ENCODE results near the gene ZNF784.
A peak's percentile ranks its signal among the peaks of the same experiment; 100 is the strongest.

The ZNF784 gene

GRCh38 chr19:55667006-55667381 lies 42.6 kb upstream of the ZNF784 start:
- Histone ChIP-seq H3K9me3 (ENCODE audit: control insufficient read depth in 1 of 2, low read length in 2 of 2) (no peaks in the 10 kb centered on the region), H3K4me1 (ENCODE audit: control insufficient read depth in 1 of 2, insufficient read depth in 2 of 2, low read length in 2 of 2) (no peaks in the 10 kb centered on the region), H3K27me3 (ENCODE audit: low read depth, low read length) (no peaks in the 10 kb centered on the region), H3K27ac (ENCODE audit: low read length) (no peak overlapping the region), H3K36me3 (ENCODE audit: control insufficient read depth in 1 of 2, insufficient read depth in 2 of 2, low read length in 2 of 2) (peaks cover 66 to 87% of the 10 kb centered on the region in 2 donors), H3K4me3 (ENCODE audit: low read depth in 1 of 2, low read length in 2 of 2) (no peak overlapping the region)

- H3K36me3 ChIP-seq (ENCODE audit: control insufficient read depth in 1 of 2, insufficient read depth in 2 of 2, low read length in 2 of 2) = peaks cover 71 to 92% of the 10 kb centered on the region in 2 donors
- H3K4me1 ChIP-seq (ENCODE audit: control insufficient read depth in 1 of 2, insufficient read depth in 2 of 2, low read length in 2 of 2) = no peaks in the 10 kb centered on the region
- no peak overlapping the region for H3K4me3 ChIP-seq (ENCODE audit: low read depth in 1 of 2, low read length in 2 of 2)
- no peaks in the 10 kb centered on the region for H3K27me3 ChIP-seq (ENCODE audit: low read depth, low read length)
- H3K27ac ChIP-seq (ENCODE audit: low read length) = no peak overlapping the region
- no peaks in the 10 kb centered on the region for H3K9me3 ChIP-seq (ENCODE audit: control insufficient read depth in 1 of 2, low read length in 2 of 2)
Observed at GRCh38 chr19:55666343-55667005, 42.1 kb upstream of the ZNF784 start.

- peaks cover 63 to 95% of the 10 kb centered on the region in 2 donors for H3K36me3 ChIP-seq (ENCODE audit: control insufficient read depth in 1 of 2, insufficient read depth in 2 of 2, low read length in 2 of 2)
Observed at GRCh38 chr19:55663846-55664536, 39.6 kb upstream of the ZNF784 start.

GRCh38 chr19:55661826-55662225 lies 37.5 kb upstream of the ZNF784 start:
- H3K9me3 ChIP-seq (ENCODE audit: control insufficient read depth in 1 of 2, low read length in 2 of 2) = no peaks in the 10 kb centered on the region
- no peak overlapping the region for H3K4me3 ChIP-seq (ENCODE audit: low read depth in 1 of 2, low read length in 2 of 2)
- no peak overlapping the region for H3K27ac ChIP-seq (ENCODE audit: low read length)
- peaks cover 51 to 77% of the 10 kb centered on the region in 2 donors for H3K36me3 ChIP-seq (ENCODE audit: control insufficient read depth in 1 of 2, insufficient read depth in 2 of 2, low read length in 2 of 2)
- H3K27me3 ChIP-seq (ENCODE audit: low read depth, low read length) = no peaks in the 10 kb centered on the region
- peaks cover 13 to 32% of the 10 kb centered on the region in 2 donors for H3K4me1 ChIP-seq (ENCODE audit: control insufficient read depth in 1 of 2, insufficient read depth in 2 of 2, low read length in 2 of 2)

More at GRCh38 chr19:55663846-55664536, 39.6 kb upstream of the ZNF784 start:
- Histone ChIP-seq H3K27ac (ENCODE audit: low read length) (no peak overlapping the region), H3K27me3 (ENCODE audit: low read depth, low read length) (no peaks in the 10 kb centered on the region), H3K4me1 (ENCODE audit: control insufficient read depth in 1 of 2, insufficient read depth in 2 of 2, low read length in 2 of 2) (peaks cover 0 to 10% of the 10 kb centered on the region in 2 donors), H3K4me3 (ENCODE audit: low read depth in 1 of 2, low read length in 2 of 2) (no peak overlapping the region), H3K9me3 (ENCODE audit: control insufficient read depth in 1 of 2, low read length in 2 of 2) (no peaks in the 10 kb centered on the region)

GRCh38 chr19:55660991-55661390 lies 36.6 kb upstream of the ZNF784 start:
- Histone ChIP-seq H3K36me3 (ENCODE audit: control insufficient read depth in 1 of 2, insufficient read depth in 2 of 2, low read length in 2 of 2) (peaks cover 42 to 69% of the 10 kb centered on the region in 2 donors), H3K4me1 (ENCODE audit: control insufficient read depth in 1 of 2, insufficient read depth in 2 of 2, low read length in 2 of 2) (peaks cover 22 to 40% of the 10 kb centered on the region in 2 donors), H3K9me3 (ENCODE audit: control insufficient read depth in 1 of 2, low read length in 2 of 2) (no peaks in the 10 kb centered on the region), H3K27me3 (ENCODE audit: low read depth, low read length) (no peaks in the 10 kb centered on the region), H3K27ac (ENCODE audit: low read length) (no peak overlapping the region), H3K4me3 (ENCODE audit: low read depth in 1 of 2, low read length in 2 of 2) (no peak overlapping the region)

GRCh38 chr19:55660404-55660803 lies 36.0 kb upstream of the ZNF784 start:
- H3K9me3 ChIP-seq (ENCODE audit: control insufficient read depth in 1 of 2, low read length in 2 of 2) = no peaks in the 10 kb centered on the region
- no peak overlapping the region for H3K27ac ChIP-seq (ENCODE audit: low read length)
- peaks cover 39 to 65% of the 10 kb centered on the region in 2 donors for H3K36me3 ChIP-seq (ENCODE audit: control insufficient read depth in 1 of 2, insufficient read depth in 2 of 2, low read length in 2 of 2)
- no peak overlapping the region for H3K4me3 ChIP-seq (ENCODE audit: low read depth in 1 of 2, low read length in 2 of 2)
- peaks cover 24 to 43% of the 10 kb centered on the region in 2 donors for H3K4me1 ChIP-seq (ENCODE audit: control insufficient read depth in 1 of 2, insufficient read depth in 2 of 2, low read length in 2 of 2)
- no peaks in the 10 kb centered on the region for H3K27me3 ChIP-seq (ENCODE audit: low read depth, low read length)

GRCh38 chr19:55659822-55660221 lies 35.5 kb upstream of the ZNF784 start:
- Histone ChIP-seq H3K4me1 (ENCODE audit: control insufficient read depth in 1 of 2, insufficient read depth in 2 of 2, low read length in 2 of 2) (peaks cover 24 to 43% of the 10 kb centered on the region in 2 donors), H3K4me3 (ENCODE audit: low read depth in 1 of 2, low read length in 2 of 2) (no peak overlapping the region), H3K36me3 (ENCODE audit: control insufficient read depth in 1 of 2, insufficient read depth in 2 of 2, low read length in 2 of 2) (peaks cover 39 to 66% of the 10 kb centered on the region in 2 donors), H3K27me3 (ENCODE audit: low read depth, low read length) (no peaks in the 10 kb centered on the region), H3K27ac (ENCODE audit: low read length) (no peak overlapping the region), H3K9me3 (ENCODE audit: control insufficient read depth in 1 of 2, low read length in 2 of 2) (no peaks in the 10 kb centered on the region)

GRCh38 chr19:55658846-55659459 lies 34.6 kb upstream of the ZNF784 start:
- H3K4me3 ChIP-seq (ENCODE audit: low read depth in 1 of 2, low read length in 2 of 2) = peak overlapping the region in 1 of 2 donors; percentile 24
- peaks cover 24 to 43% of the 10 kb centered on the region in 2 donors for H3K4me1 ChIP-seq (ENCODE audit: control insufficient read depth in 1 of 2, insufficient read depth in 2 of 2, low read length in 2 of 2)
- no peaks in the 10 kb centered on the region for H3K9me3 ChIP-seq (ENCODE audit: control insufficient read depth in 1 of 2, low read length in 2 of 2)
- H3K27me3 ChIP-seq (ENCODE audit: low read depth, low read length) = no peaks in the 10 kb centered on the region
- H3K27ac ChIP-seq (ENCODE audit: low read length) = no peak overlapping the region
- H3K36me3 ChIP-seq (ENCODE audit: control insufficient read depth in 1 of 2, insufficient read depth in 2 of 2, low read length in 2 of 2) = peaks cover 34 to 64% of the 10 kb centered on the region in 2 donors

GRCh38 chr19:55656988-55657747 lies 32.8 kb upstream of the ZNF784 start:
- H3K27ac ChIP-seq (ENCODE audit: low read length) = peak overlapping the region; percentile 88
- H3K36me3 ChIP-seq (ENCODE audit: control insufficient read depth in 1 of 2, insufficient read depth in 2 of 2, low read length in 2 of 2) = peaks cover 17 to 47% of the 10 kb centered on the region in 2 donors
- H3K4me1 ChIP-seq (ENCODE audit: control insufficient read depth in 1 of 2, insufficient read depth in 2 of 2, low read length in 2 of 2) = peaks cover 24 to 48% of the 10 kb centered on the region in 2 donors
- peak overlapping the region; percentile 94 to 95 for H3K4me3 ChIP-seq (ENCODE audit: low read depth in 1 of 2, low read length in 2 of 2)
- H3K27me3 ChIP-seq (ENCODE audit: low read depth, low read length) = no peaks in the 10 kb centered on the region
- H3K9me3 ChIP-seq (ENCODE audit: control insufficient read depth in 1 of 2, low read length in 2 of 2) = no peaks in the 10 kb centered on the region

- Histone ChIP-seq H3K27me3 (ENCODE audit: low read depth, low read length) (no peaks in the 10 kb centered on the region), H3K4me1 (ENCODE audit: control insufficient read depth in 1 of 2, insufficient read depth in 2 of 2, low read length in 2 of 2) (peaks cover 24 to 48% of the 10 kb centered on the region in 2 donors), H3K9me3 (ENCODE audit: control insufficient read depth in 1 of 2, low read length in 2 of 2) (no peaks in the 10 kb centered on the region), H3K4me3 (ENCODE audit: low read depth in 1 of 2, low read length in 2 of 2) (peak overlapping the region; percentile 94 to 95), H3K36me3 (ENCODE audit: control insufficient read depth in 1 of 2, insufficient read depth in 2 of 2, low read length in 2 of 2) (peaks cover 11 to 41% of the 10 kb centered on the region in 2 donors), H3K27ac (ENCODE audit: low read length) (peak overlapping the region; percentile 88)
Observed at GRCh38 chr19:55656552-55656951, 32.2 kb upstream of the ZNF784 start.

GRCh38 chr19:55655648-55656040 lies 31.3 kb upstream of the ZNF784 start:
- no peaks in the 10 kb centered on the region for H3K27me3 ChIP-seq (ENCODE audit: low read depth, low read length)
- H3K36me3 ChIP-seq (ENCODE audit: control insufficient read depth in 1 of 2, insufficient read depth in 2 of 2, low read length in 2 of 2) = peaks cover 2 to 32% of the 10 kb centered on the region in 2 donors
- H3K4me1 ChIP-seq (ENCODE audit: control insufficient read depth in 1 of 2, insufficient read depth in 2 of 2, low read length in 2 of 2) = peaks cover 24 to 48% of the 10 kb centered on the region in 2 donors
- no peaks in the 10 kb centered on the region for H3K9me3 ChIP-seq (ENCODE audit: control insufficient read depth in 1 of 2, low read length in 2 of 2)
- H3K4me3 ChIP-seq (ENCODE audit: low read depth in 1 of 2, low read length in 2 of 2) = peak overlapping the region; percentile 94 to 95
- peak overlapping the region; percentile 88 for H3K27ac ChIP-seq (ENCODE audit: low read length)

Data from muscle layer of duodenum (tissue), 2 donors.